Esophagus squamous epithelium (tissue), 5 donors: ENCODE results near the gene NR1H3. TPM values are rescaled to one million over a fixed set of nuclear protein-coding genes. Genes with fewer than 3 reads are reported as not detected.
"Not testable (repeated sequence)": the region's sequence is repeated elsewhere in the genome, so short reads cannot be mapped to it uniquely, and the experiment has no call there.

ENCODE experiments used
- DNase-seq: peaks from one replicate; lab custom pipeline; 2025; lab: John Stamatoyannopoulos, UW
- H3K27ac ChIP-seq, 4 donors: fragments of 200-600 bp; sonication (generic); one replicate each; pipeline ENCODE4 v1.5.1; 2016 to 2019; ENCODE audit warnings: mild to moderate bottlenecking in 1 of 4
- H3K27me3 ChIP-seq, 4 donors: fragments of 200-600 bp; sonication (generic); 1 replicate in 3 of 4; 2 replicates in 1 of 4; pipeline versions ENCODE4 v1.5.1 to v1.6.0; 2017 to 2021; ENCODE audit warnings: antibody characterized with exemption in 1 of 4
- H3K36me3 ChIP-seq, 3 donors: fragments of 200-600 bp; sonication (generic); one replicate each; pipeline ENCODE4 v1.5.1; 2016 to 2019
- H3K4me1 ChIP-seq, 3 donors: fragments of 200-600 bp; sonication (generic); one replicate each; pipeline ENCODE4 v1.5.1; 2017 to 2019
- H3K4me3 ChIP-seq, 4 donors: fragments of 200-600 bp; sonication (generic); 1 replicate in 3 of 4; 2 replicates in 1 of 4; pipeline ENCODE4 v1.5.1; 2016 to 2019; ENCODE audit warnings: mild to moderate bottlenecking in 2 of 4, moderate library complexity in 1 of 4
- H3K9me3 ChIP-seq, 3 donors: fragments of 200-600 bp; sonication (generic); one replicate each; pipeline ENCODE4 v1.5.1; 2016 to 2019
- POLR2A ChIP-seq, 4 donors: fragments of 450-650 bp; IDR thresholded peaks; one replicate each; pipeline ENCODE4 v1.6.1; 2017; ENCODE audit warnings: antibody characterized with exemption in 4 of 4, mild to moderate bottlenecking in 4 of 4, moderate library complexity in 3 of 4
- WGBS, 2 donors: methylation state at CpG; one replicate each; pipeline ENCODE4 v1.1.5; 2018; 5-methylcytosine and 5-hydroxymethylcytosine counted together
- intact Hi-C: fragments of 100-400 bp; cut with DNase I; formaldehyde crosslinking; loops from one replicate; pipeline ENCODE4 v1.15.0; 2022
- total RNA-seq, 4 donors: library from RNA; depleted of rRNA; stranded (reverse); fragments of >200 nt; gene quantifications; one replicate each; pipeline ENCODE4 v1.1.0, GENCODE V29; 2016
- TF ChIP-seq, protein P1 (sequence below), 6 experiments: fragments of 450-650 bp in 4 of 6; fragments of 200-600 bp in 2 of 6; sonication (generic) in 2 of 6; IDR thresholded peaks; one replicate each; pipeline ENCODE4 v1.5.1; 2016 to 2019; ENCODE audit warnings: antibody characterized with exemption in 6 of 6, mild to moderate bottlenecking in 4 of 6, moderate library complexity in 4 of 6
- donor health status: DM: yes; HTN: yes; CAD: no.

The NR1H3 gene
- total RNA-seq, 4 donors from 2014 or later: 2.4 to 24.8 (median 12.5) TPM

DNA sequence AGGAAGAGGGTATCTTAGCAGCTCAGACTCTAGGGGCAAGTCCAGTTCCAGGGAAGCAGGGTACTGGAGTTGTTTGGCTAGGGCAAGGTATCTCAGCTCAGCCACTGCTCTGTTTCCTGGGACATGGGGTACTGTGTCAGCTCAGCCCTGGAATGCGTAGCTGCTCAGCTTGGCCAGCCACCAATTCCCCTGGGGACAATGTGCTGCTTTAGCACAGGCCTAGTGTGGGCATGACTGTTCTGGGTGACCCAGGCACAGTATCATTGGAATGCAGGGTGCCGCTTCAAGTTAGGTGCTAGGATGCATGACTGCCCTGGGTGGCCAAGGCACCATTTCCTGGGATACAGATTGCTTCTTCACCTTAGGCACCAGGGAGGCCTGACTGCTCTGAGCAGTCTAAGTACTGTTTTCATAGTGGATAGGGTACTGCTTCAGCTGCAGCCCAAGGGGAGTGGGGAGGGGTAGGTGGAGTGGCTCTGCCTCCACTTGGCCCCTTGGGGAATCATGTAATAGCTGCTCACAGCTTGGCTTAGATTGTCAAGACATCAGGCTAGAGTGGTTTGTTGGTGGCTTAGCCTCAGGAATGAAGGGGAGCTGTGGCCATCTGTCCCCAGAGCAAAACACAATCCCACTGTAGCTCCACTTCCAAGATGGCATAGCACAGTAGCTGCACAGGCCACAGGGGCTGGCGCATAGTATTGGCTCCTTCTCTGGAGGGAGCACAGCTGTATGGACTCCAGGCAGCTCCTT is 48.1 kb downstream of the NR1H3 start:
- no peak for DNase-seq
- intact Hi-C loops: no loop called here

DNA sequence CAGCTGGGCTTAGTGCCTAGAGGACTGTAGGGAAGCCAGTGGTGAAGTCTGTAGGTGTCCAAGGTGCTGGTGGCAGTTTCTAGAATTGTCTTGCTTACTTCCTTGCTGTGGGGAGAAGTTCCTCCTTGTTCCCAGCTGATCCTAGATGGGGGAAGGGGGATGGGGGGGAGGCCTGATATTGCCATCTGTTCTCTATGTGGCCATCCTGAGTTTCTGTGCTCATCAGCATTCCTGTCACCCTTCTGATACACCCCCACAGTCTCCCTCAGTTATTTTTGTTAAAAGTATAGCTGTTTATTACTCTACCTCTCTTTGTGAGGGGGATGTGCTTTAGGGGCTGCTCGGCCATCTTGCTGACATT is 48.7 kb downstream of the NR1H3 start:
- intact Hi-C loops: no loop called here
- no peak overlapping the region for H3K27ac ChIP-seq
- H3K9me3 ChIP-seq: peaks cover 0 to 6% (median 0%) of the 10 kb centered on the region in 3 donors
- TF ChIP-seq POLR2A (IDR thresholded peaks at IDR 0.05): no peak
- TF ChIP-seq, protein P1, sequence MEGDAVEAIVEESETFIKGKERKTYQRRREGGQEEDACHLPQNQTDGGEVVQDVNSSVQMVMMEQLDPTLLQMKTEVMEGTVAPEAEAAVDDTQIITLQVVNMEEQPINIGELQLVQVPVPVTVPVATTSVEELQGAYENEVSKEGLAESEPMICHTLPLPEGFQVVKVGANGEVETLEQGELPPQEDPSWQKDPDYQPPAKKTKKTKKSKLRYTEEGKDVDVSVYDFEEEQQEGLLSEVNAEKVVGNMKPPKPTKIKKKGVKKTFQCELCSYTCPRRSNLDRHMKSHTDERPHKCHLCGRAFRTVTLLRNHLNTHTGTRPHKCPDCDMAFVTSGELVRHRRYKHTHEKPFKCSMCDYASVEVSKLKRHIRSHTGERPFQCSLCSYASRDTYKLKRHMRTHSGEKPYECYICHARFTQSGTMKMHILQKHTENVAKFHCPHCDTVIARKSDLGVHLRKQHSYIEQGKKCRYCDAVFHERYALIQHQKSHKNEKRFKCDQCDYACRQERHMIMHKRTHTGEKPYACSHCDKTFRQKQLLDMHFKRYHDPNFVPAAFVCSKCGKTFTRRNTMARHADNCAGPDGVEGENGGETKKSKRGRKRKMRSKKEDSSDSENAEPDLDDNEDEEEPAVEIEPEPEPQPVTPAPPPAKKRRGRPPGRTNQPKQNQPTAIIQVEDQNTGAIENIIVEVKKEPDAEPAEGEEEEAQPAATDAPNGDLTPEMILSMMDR (IDR thresholded peaks at IDR 0.05): no peak
- no peak for DNase-seq
- H3K27me3 ChIP-seq: no peaks in the 10 kb centered on the region
- no peak overlapping the region for H3K4me3 ChIP-seq
- peaks cover 0 to 11% (median 0%) of the 10 kb centered on the region in 3 donors for H3K4me1 ChIP-seq
- H3K36me3 ChIP-seq: peaks cover 41 to 100% (median 47%) of the 10 kb centered on the region in 3 donors
- WGBS, 2 donors: 50 to 100% methylated on average over 1 of the region's 1 CpG

More for the DNA sequence above, 48.1 kb downstream of the NR1H3 start:
- Histone ChIP-seq H3K27ac (no peak overlapping the region), H3K4me1 (peaks cover 0 to 11% (median 0%) of the 10 kb centered on the region in 3 donors), H3K4me3 (no peak overlapping the region), H3K36me3 (peaks cover 41 to 100% (median 45%) of the 10 kb centered on the region in 3 donors), H3K9me3 (peaks cover 0 to 6% (median 0%) of the 10 kb centered on the region in 3 donors), H3K27me3 (no peaks in the 10 kb centered on the region)
- TF ChIP-seq, protein P1 (IDR thresholded peaks at IDR 0.05): no peak
- no peak for TF ChIP-seq POLR2A (IDR thresholded peaks at IDR 0.05)
- no CpG with 5 or more reads among the region's 3 CpGs for WGBS, 2 donors

DNA sequence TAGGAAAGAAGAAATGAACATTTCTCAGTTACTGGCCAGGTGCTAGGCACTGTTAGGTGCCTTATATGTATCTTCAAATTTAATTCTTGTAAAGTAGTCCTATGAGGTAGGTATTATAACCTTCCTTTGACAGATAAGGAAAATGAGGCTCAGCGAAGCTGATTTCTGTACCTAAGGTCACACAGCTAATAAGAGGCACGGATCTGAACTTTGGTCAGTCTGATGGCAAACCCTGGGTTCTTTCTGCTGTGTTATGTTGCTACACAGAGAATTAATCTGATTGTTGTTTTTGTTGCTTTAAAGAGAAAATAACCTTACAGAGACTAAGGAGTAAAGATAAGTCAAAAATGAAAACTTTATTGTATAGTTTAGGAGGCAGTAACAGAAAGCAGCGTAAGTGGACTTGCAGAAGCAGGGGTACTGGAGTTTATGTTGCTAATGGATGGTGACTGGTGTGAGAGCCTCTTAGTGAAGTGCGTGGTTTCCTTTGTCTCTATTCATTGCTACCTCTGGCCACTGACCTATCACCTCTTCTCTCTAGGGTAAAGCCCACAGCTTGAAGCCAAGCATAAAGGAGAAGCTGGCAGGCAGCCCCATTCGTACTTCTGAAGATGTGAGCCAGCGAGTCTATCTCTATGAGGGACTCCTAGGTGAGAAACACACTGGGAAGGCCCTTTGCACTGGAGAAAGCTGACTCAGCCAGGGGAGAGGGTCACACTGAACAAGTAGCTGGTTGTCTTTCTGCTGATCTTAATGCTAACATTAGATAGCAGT is 50.4 kb downstream of the NR1H3 start:
- Histone ChIP-seq H3K27ac (no peak overlapping the region), H3K9me3 (no peaks in the 10 kb centered on the region), H3K4me3 (no peak overlapping the region), H3K36me3 (peaks cover 36 to 100% (median 52%) of the 10 kb centered on the region in 3 donors), H3K4me1 (peaks cover 0 to 11% (median 0%) of the 10 kb centered on the region in 3 donors), H3K27me3 (no peaks in the 10 kb centered on the region)
- intact Hi-C loops: no loop called here
- WGBS, 2 donors: 88 to 89% methylated on average over 6 of the region's 6 CpGs
- TF ChIP-seq, protein P1 (IDR thresholded peaks at IDR 0.05): no peak
- TF ChIP-seq POLR2A (IDR thresholded peaks at IDR 0.05): no peak
- no peak for DNase-seq

DNA sequence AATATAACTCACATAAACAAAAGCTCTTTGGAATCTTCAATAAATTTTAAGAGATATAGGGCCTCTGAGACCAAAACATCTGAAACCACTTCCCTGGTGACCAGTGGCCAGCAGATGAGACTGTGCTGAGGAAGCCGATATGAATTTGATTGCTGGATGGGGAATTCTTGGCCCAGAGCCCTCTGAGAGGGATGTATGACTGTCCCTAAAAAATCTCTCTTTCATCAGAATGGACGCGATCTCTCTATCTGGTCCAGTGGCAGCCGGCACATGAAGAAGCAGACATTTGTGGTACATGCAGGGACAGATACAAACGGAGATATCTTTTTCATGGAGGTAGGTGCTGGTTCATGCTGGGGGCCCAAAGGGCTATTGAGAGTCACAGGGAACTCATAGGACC is 57.2 kb downstream of the NR1H3 start:
- TF ChIP-seq POLR2A (IDR thresholded peaks at IDR 0.05): no peak
- TF ChIP-seq, protein P1 (IDR thresholded peaks at IDR 0.05): no peak
- intact Hi-C loops: no loop called here

DNA sequence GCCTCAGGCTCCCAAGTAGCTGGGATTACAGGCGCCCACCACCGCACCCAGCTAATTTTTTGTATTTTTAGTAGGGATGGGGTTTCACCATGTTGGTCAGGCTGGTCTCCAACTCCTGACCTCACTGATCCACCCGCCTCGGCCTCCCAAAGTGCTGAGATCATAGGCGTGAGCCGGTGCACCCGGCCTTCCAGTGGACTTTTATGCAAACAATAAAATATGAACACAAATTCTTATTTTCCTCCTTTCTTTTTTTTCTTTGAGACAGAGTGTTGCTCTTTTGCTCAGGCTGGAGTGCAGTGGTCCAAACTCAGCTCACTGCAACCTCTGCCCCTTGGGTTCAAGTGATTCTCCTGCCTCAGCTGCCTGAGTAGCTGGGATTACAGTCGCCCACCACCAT is 58.7 kb downstream of the NR1H3 start:
- DNase-seq, intact Hi-C loops: not testable (repeated sequence)
- peaks cover 4 to 92% (median 42%) of the 10 kb centered on the region in 3 donors for H3K36me3 ChIP-seq

More for the DNA sequence above, 57.2 kb downstream of the NR1H3 start:
- WGBS, 2 donors: 82 to 89% methylated on average over 5 of the region's 5 CpGs
- no peak overlapping the region for H3K4me3 ChIP-seq
- no peak overlapping the region for H3K27ac ChIP-seq
- no peaks in the 10 kb centered on the region for H3K4me1 ChIP-seq
- no peak for DNase-seq
- no peaks in the 10 kb centered on the region for H3K27me3 ChIP-seq
- peaks cover 10 to 100% (median 48%) of the 10 kb centered on the region in 3 donors for H3K36me3 ChIP-seq
- H3K9me3 ChIP-seq: no peaks in the 10 kb centered on the region

More for the DNA sequence above, 58.7 kb downstream of the NR1H3 start:
- not testable (repeated sequence) for H3K27ac ChIP-seq, H3K4me1 ChIP-seq, H3K4me3 ChIP-seq, H3K27me3 ChIP-seq, H3K9me3 ChIP-seq
- 87 to 89% methylated on average over 7 to 8 of the region's 8 CpGs for WGBS, 2 donors
